ENCODE measurements around the gene PARVG.

The PARVG gene

DNA sequence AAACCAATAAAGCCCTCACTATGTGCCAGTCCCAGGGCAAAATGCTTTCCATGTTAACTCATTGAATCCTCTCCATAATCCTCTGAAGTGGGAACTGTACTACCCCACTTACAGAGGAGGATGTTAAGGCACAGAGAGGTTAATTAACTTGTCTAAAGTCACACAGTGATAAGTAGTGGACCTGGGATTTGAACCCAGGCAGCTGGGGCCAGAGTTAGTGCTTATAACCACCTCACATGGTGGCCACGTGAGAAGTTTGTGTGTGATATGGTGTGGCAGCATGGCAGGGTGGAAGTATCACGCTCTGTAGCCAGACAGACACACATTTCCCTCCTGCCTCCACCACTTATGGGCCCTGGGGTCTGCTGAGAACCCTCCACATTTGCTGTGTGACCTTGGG lies 16.5 kb downstream of the PARVG start:
- TF ChIP-seq, protein P1, sequence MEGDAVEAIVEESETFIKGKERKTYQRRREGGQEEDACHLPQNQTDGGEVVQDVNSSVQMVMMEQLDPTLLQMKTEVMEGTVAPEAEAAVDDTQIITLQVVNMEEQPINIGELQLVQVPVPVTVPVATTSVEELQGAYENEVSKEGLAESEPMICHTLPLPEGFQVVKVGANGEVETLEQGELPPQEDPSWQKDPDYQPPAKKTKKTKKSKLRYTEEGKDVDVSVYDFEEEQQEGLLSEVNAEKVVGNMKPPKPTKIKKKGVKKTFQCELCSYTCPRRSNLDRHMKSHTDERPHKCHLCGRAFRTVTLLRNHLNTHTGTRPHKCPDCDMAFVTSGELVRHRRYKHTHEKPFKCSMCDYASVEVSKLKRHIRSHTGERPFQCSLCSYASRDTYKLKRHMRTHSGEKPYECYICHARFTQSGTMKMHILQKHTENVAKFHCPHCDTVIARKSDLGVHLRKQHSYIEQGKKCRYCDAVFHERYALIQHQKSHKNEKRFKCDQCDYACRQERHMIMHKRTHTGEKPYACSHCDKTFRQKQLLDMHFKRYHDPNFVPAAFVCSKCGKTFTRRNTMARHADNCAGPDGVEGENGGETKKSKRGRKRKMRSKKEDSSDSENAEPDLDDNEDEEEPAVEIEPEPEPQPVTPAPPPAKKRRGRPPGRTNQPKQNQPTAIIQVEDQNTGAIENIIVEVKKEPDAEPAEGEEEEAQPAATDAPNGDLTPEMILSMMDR (IDR thresholded peaks at IDR 0.05; ENCODE audit: low read depth, low read length, missing control alignments) = no peak
- no peak for DNase-seq (ENCODE audit: extremely low read depth, low read depth)
- H3K4me3 ChIP-seq (replicated peaks; ENCODE audit: low read depth, low read length) = no peak overlapping the region

- no peak for DNase-seq (ENCODE audit: extremely low read depth, low read depth)
- H3K4me3 ChIP-seq (replicated peaks; ENCODE audit: low read depth, low read length) = no peak overlapping the region
- TF ChIP-seq, protein P1 (IDR thresholded peaks at IDR 0.05; ENCODE audit: low read depth, low read length, missing control alignments) = no peak
These were observed 18.4 kb downstream of the PARVG start for GRCh38 chr22:44199164-44199563.

GRCh38 chr22:44199866-44200265 lies 19.1 kb downstream of the PARVG start:
- no peak overlapping the region for H3K4me3 ChIP-seq (replicated peaks; ENCODE audit: low read depth, low read length)
- DNase-seq (ENCODE audit: extremely low read depth, low read depth) = no peak
- TF ChIP-seq, protein P1 (IDR thresholded peaks at IDR 0.05; ENCODE audit: low read depth, low read length, missing control alignments) = no peak

- no peak for DNase-seq (ENCODE audit: extremely low read depth, low read depth)
- H3K4me3 ChIP-seq (replicated peaks; ENCODE audit: low read depth, low read length) = no peak overlapping the region
- TF ChIP-seq, protein P1 (IDR thresholded peaks at IDR 0.05; ENCODE audit: low read depth, low read length, missing control alignments) = no peak
These were observed 19.7 kb downstream of the PARVG start for GRCh38 chr22:44200451-44200850.

DNA sequence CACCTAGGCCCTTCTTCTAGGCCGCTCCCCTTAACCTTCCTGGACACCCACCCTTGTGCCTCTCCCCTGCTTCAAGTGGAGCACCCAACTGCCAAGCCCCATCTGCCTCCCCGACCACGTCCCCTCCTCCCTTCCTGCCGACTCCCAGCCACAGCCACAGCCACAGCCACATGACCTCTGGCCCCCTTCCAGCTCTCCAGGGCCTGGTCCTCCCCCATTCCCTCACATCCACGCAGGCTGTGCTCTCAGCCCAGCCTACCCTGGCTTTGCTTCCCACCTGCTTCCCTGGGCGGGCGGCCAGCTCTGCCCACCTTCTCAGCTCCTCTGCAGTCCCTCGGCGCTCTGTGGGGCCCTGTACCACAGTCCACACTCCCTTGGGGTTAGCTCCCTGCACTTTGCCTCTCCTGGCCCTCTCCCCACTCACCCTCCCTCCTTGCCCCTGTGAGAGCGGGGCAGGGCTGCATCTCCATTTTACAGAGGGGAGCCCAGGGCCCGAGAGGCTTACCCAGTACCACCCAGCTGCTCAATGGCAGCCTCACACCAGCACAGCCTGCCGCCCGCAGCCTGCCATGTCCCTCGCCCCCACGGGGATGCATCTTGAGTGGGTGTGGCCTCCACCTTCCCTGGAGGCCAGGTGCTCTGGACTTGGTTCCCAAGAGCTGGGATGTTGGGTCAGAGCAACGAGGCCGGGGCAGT lies 20.3 kb downstream of the PARVG start:
- TF ChIP-seq, protein P1 (IDR thresholded peaks at IDR 0.05; ENCODE audit: low read depth, low read length, missing control alignments) = no peak
- DNase-seq (ENCODE audit: extremely low read depth, low read depth) = no peak

GRCh38 chr22:44201665-44202064 lies 20.9 kb downstream of the PARVG start:
- TF ChIP-seq, protein P1 (IDR thresholded peaks at IDR 0.05; ENCODE audit: low read depth, low read length, missing control alignments) = no peak
- no peak overlapping the region for H3K4me3 ChIP-seq (replicated peaks; ENCODE audit: low read depth, low read length)
- no peak for DNase-seq (ENCODE audit: extremely low read depth, low read depth)

More for the DNA sequence above, 20.3 kb downstream of the PARVG start:
- H3K4me3 ChIP-seq (replicated peaks; ENCODE audit: low read depth, low read length) = no peak overlapping the region
